Brain microvascular endothelial cell (primary cell): ENCODE measurements around the gene FNDC10.

ENCODE experiments used
- DNase-seq: peaks from one replicate; pipeline ENCODE4 v3.0.0-alpha.2; 2020
- H3K27ac ChIP-seq: fragments of 250-450 bp; sonication (Bioruptor Pico); 2 replicates; pipeline ENCODE4 v1.5.1; 2020; ENCODE audit warnings: mild to moderate bottlenecking, moderate library complexity
- H3K27me3 ChIP-seq: fragments of 250-450 bp; sonication (Bioruptor Pico); replicated peaks from 2 replicates; pipeline ENCODE4 v1.5.1; 2020; ENCODE audit warnings: mild to moderate bottlenecking
- H3K36me3 ChIP-seq: fragments of 250-450 bp; sonication (Bioruptor Pico); replicated peaks from 2 replicates; pipeline ENCODE4 v1.5.1; 2020; ENCODE audit warnings: mild to moderate bottlenecking
- H3K4me3 ChIP-seq: 2 replicates; pipeline ENCODE4 v1.5.1; 2011; ENCODE audit warnings: low read depth, mild to moderate bottlenecking, control low read depth, low read length, moderate library complexity
- in situ Hi-C: cut with HindIII; loops from 2 replicates; pipeline ENCODE4 v1.10.0; 2017; ENCODE audit warnings: low sequenced_read_pairs, low pct_ligation_motif_present
- TF ChIP-seq, protein P1 (sequence below): IDR thresholded peaks from 2 replicates; pipeline ENCODE4 v1.5.1; 2011; ENCODE audit warnings: low read depth, mild to moderate bottlenecking, moderate library complexity, low read length, control low read depth, inconsistent platforms; ENCODE audit errors: missing control alignments

The FNDC10 gene

DNA sequence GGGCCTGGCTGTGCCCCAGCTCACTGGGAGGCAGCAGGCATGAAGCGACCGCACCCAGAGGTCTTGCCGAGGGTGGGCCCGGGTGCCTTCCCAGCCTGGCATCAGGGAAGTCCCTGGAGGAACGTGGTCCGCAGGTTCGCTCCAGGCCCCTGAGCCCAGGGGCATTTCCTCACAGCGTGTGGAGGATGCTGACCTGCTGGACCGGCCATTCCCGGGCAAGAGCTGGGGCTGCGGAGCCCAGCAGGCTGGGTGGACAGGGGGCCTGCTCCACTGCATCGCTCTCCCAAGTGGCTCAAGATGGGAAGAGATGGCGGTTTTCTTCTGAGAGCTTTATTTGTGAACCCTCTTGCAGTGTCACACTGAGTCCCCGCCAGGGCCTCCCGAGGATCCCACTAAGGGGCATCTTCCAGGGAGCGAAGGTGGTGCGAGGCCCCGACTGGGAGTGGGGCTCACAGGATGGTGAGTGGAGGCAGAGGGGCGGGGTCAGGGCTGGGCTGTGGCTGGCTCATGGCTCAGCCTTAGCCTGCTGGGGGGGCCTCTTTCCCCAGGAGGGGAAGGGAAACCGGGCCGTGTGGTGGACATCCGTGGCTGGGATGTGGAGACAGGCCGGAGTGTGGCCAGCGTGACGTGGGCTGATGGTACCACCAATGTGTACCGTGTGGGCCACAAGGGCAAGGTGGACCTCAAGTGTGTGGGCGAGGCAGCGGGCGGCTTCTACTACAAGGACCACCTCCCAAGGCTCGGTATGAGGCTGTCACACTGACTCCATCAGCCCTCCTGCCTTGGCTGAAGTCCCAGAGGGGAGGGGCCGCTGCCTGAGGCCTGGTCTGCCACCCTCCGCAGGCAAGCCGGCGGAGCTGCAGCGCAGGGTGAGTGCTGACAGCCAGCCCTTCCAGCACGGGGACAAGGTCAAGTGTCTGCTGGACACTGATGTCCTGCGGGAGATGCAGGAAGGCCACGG lies 24.8 kb upstream of the FNDC10 start:
- peaks cover 4% of the 10 kb centered on the region for H3K36me3 ChIP-seq
- DNase-seq: no peak
- H3K27ac ChIP-seq: no peak overlapping the region
- no peaks in the 10 kb centered on the region for H3K27me3 ChIP-seq
- no peak overlapping the region for H3K4me3 ChIP-seq
- in situ Hi-C loops: no loop called here
- TF ChIP-seq, protein P1, sequence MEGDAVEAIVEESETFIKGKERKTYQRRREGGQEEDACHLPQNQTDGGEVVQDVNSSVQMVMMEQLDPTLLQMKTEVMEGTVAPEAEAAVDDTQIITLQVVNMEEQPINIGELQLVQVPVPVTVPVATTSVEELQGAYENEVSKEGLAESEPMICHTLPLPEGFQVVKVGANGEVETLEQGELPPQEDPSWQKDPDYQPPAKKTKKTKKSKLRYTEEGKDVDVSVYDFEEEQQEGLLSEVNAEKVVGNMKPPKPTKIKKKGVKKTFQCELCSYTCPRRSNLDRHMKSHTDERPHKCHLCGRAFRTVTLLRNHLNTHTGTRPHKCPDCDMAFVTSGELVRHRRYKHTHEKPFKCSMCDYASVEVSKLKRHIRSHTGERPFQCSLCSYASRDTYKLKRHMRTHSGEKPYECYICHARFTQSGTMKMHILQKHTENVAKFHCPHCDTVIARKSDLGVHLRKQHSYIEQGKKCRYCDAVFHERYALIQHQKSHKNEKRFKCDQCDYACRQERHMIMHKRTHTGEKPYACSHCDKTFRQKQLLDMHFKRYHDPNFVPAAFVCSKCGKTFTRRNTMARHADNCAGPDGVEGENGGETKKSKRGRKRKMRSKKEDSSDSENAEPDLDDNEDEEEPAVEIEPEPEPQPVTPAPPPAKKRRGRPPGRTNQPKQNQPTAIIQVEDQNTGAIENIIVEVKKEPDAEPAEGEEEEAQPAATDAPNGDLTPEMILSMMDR: no peak

DNA sequence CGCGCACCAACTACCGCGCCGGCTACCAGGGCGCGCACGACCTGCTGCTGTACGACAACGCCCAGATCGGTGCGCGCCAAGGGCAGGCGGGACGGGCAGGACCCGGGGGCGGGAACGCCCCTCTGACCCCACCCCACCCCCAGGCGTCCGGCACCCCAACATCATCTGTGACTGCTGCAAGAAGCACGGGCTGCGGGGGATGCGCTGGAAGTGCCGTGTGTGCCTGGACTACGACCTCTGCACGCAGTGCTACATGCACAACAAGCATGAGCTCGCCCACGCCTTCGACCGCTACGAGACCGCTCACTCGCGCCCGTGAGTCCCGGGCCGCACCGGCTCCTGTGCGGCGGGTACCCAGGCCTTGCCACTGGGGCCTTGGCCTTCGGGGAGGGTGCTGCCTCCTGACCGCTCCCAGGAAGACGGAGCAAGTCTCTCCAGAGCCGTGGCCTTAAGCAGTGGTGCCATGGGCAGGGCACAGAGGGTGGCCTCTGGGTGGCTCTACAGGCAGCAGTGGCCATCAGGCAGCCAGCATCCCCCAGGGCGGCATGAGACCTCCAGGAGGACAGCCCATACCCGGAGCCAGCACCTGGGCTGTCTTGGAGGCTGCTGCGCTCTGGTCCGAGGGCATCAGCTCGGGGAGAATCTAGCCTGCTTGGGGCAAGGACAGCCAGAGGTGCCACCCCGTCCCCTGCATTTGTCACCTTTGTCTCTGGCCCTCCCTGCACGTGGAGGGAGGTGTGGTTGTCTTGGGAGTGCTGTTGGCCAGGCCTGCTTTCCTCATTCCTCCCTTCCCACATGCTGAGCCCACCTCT lies 23.9 kb upstream of the FNDC10 start:
- no peak overlapping the region for H3K4me3 ChIP-seq
- TF ChIP-seq, protein P1: no peak

DNA sequence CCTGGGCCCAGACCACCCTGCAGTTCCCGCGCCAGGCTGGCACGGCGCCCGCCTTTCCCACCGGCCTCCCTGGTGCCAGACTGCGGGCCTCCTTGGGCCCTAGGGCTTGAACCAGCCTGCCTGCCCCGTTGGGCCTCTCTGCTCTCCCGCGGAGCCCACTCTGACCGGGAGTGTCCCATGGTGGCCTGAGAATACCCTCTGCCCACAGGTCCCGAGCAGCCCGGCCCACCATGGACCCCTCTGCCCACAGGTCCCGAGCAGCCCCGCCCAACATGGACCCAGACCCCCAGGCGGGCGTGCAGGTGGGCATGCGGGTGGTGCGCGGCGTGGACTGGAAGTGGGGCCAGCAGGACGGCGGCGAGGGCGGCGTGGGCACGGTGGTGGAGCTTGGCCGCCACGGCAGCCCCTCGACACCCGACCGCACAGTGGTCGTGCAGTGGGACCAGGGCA lies 23.3 kb upstream of the FNDC10 start:
- in situ Hi-C loops: no loop called here
- no peak for DNase-seq
- Histone ChIP-seq H3K36me3 (no peaks in the 10 kb centered on the region), H3K27me3 (no peaks in the 10 kb centered on the region), H3K4me3 (no peak overlapping the region), H3K27ac (no peak overlapping the region)
- TF ChIP-seq, protein P1: no peak

More for the DNA sequence above, 23.9 kb upstream of the FNDC10 start:
- Histone ChIP-seq H3K27ac (no peak overlapping the region), H3K36me3 (peaks cover 4% of the 10 kb centered on the region), H3K27me3 (no peaks in the 10 kb centered on the region)
- DNase-seq: no peak
- in situ Hi-C loops: no loop called here

DNA sequence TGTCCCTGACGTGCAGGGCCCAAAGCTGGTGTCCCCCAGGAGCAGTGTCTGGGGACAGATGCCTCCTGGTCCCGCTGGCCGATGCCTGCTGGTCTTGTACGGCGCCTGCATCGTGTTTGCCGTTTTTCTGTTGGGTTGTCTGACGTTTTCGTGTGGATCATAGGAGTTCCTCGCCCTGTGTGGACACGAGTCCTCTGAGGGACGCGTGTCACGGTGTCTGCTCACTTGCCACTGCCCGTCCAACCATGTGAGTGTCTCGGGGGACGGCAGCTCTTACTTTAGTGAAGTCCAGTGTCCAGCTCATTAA lies 22.8 kb upstream of the FNDC10 start:
- in situ Hi-C loops: no loop called here
- no peak for DNase-seq
- TF ChIP-seq, protein P1: no peak
- peaks cover 3% of the 10 kb centered on the region for H3K36me3 ChIP-seq
- H3K27me3 ChIP-seq: no peaks in the 10 kb centered on the region
- no peak overlapping the region for H3K27ac ChIP-seq
- no peak overlapping the region for H3K4me3 ChIP-seq

DNA sequence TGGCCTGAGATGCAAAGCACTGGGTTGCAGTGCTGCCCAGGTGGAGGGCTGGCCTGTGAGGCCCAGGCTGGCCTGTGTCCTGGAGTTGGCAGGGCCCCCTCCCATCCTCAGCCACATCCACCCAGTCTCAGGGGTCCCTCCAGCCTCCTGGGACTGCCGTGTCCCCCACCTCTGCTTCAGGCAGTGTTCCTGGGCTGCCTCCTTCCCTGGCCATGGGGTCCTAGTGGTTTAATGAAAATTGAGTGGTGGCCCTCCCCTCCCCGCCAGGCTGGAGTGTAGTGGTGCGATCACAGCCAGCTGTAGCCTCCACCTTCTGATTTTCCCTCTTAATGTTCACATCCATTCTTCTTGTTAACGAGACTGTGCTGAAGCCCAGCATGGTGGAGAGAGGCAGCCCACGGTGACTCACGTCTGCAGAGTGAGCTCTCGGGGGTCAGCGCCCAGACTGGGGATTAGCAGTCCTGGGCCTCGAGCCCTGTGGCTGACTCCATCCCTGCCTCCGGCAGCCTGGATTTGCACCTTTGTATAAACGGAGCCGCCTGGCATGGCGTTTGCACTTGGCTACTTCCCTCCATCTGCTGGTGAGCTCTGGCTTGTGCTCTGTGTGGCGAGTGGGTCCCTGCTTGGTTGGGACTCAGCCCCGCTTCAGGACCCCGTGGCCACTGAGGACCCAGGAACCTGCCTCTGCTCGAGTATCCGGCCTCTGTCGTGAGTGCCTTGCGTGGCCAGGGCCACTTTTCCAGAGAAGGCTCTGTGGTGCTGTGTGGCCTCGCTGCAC lies 22.3 kb upstream of the FNDC10 start:
- in situ Hi-C loops: no loop called here
- no peak for DNase-seq
- Histone ChIP-seq H3K4me3 (no peak overlapping the region), H3K27me3 (no peaks in the 10 kb centered on the region), H3K27ac (no peak overlapping the region), H3K36me3 (peaks cover 3% of the 10 kb centered on the region)
- TF ChIP-seq, protein P1: no peak
